HG02852 (cell line): Measurements from ENCODE around the gene PCBP3.

Experiments
- ATAC-seq: cut with Tn5 transposase; IDR thresholded peaks from one replicate; pipeline ENCODE4 v1.9.1; 2021; ENCODE audit warnings: mild to moderate bottlenecking, moderate library complexity; ENCODE audit not compliant: unreplicated experiment

Gene PCBP3

GRCh38 chr21:45723049-45723958, 79.8 kb downstream of the PCBP3 start:
- no peak for ATAC-seq

- no peak for ATAC-seq
Observed at GRCh38 chr21:45724345-45724961, 80.9 kb downstream of the PCBP3 start.

GRCh38 chr21:45724994-45725843, 81.7 kb downstream of the PCBP3 start:
- no peak for ATAC-seq

GRCh38 chr21:45725844-45726200, 82.3 kb downstream of the PCBP3 start:
- ATAC-seq: no peak

- no peak for ATAC-seq
Observed at GRCh38 chr21:45726438-45726837, 82.9 kb downstream of the PCBP3 start.

GRCh38 chr21:45727390-45727789, 83.9 kb downstream of the PCBP3 start:
- no peak for ATAC-seq

- no peak for ATAC-seq
Observed at GRCh38 chr21:45735259-45736000, 91.9 kb downstream of the PCBP3 start.

- ATAC-seq: no peak
Observed at GRCh38 chr21:45736042-45736689, 92.6 kb downstream of the PCBP3 start.

GRCh38 chr21:45736690-45737484, 93.4 kb downstream of the PCBP3 start:
- no peak for ATAC-seq

GRCh38 chr21:45737485-45738166, 94.1 kb downstream of the PCBP3 start:
- no peak for ATAC-seq

GRCh38 chr21:45739218-45740087, 95.9 kb downstream of the PCBP3 start:
- ATAC-seq: no peak

GRCh38 chr21:45740088-45740440, 96.5 kb downstream of the PCBP3 start:
- no peak for ATAC-seq

- ATAC-seq: no peak
Observed at GRCh38 chr21:45740491-45741357, 97.2 kb downstream of the PCBP3 start.

- no peak for ATAC-seq
Observed at GRCh38 chr21:45741691-45742090, 98.2 kb downstream of the PCBP3 start.

- no peak for ATAC-seq
Observed at GRCh38 chr21:45742247-45742646, 98.7 kb downstream of the PCBP3 start.

- ATAC-seq: no peak
Observed at GRCh38 chr21:45745256-45745655, 101.7 kb downstream of the PCBP3 start.

- ATAC-seq: no peak
Observed at GRCh38 chr21:45747233-45747766, 103.8 kb downstream of the PCBP3 start.
